Measurements from ENCODE around the gene CFAP68.
"Not testable (repeated sequence)": the region's sequence is repeated elsewhere in the genome, so short reads cannot be mapped to it uniquely, and the experiment has no call there.

The CFAP68 gene

DNA sequence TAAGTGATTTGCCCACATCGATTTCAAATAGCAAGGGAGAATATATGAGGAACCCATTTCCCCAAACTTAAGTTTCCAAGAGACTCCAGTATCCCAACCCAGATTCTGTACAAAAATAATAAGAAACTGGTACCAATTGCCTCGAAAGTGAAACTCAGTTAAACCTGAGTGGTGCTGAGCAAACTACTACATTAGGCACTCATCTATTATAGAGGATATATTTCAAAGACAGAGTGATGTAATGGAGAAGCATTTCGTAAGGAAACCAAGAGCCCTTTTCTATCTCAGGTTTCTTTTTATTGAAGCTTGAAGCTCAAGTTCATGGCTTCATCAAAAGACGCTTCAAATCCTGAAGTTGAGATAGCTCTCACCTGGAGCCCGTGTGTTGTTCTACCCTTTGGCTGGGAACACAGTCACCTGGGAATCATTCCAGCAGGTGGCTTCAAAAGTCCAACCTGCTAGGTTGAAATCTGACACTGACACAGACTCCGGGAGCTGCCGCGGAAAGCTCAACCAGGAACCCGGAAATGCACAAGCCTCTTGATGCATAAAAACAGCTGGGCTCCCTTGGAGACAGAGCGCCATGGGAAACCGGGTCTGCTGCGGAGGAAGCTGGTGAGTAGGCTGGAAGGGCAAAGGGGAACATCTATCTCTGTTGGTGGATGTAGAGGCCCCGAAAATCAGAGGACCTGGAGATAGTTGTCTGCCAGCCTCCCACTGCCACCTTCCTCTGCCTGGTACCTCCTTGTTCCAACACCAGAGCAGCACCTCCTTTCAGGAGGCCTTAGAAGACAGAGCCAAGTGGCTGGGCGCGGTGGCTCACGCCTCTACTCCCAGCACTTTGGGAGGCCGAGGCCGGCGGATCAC lies 39.3 kb downstream of the CFAP68 start, which contains the start of gene C11orf52:
Gene C11orf52 (plus strand): TSS at position 524 of the 867 bp plus-strand sequence. CDS start 60 bp downstream, at position 584.
- DNase-seq, result no peak

DNA sequence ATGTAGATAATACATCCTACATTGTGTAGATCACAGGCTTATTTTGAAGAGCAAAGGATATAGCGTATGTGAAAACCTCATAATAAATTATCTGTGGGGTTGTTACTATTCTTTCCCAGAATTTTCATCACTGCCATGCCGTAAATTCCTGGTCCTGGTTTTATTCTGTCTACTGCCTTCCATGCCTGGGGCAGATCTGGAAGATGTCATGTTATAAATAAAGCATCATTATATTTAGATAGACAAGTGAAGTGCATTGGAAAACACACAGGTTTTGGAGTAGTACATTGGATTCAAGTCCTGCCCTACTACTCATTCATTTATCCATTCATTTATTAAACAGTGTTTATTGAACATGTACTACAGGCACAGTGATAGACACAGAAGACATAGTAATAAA lies 41.6 kb downstream of the CFAP68 start:
- DNase-seq, result no peak

DNA sequence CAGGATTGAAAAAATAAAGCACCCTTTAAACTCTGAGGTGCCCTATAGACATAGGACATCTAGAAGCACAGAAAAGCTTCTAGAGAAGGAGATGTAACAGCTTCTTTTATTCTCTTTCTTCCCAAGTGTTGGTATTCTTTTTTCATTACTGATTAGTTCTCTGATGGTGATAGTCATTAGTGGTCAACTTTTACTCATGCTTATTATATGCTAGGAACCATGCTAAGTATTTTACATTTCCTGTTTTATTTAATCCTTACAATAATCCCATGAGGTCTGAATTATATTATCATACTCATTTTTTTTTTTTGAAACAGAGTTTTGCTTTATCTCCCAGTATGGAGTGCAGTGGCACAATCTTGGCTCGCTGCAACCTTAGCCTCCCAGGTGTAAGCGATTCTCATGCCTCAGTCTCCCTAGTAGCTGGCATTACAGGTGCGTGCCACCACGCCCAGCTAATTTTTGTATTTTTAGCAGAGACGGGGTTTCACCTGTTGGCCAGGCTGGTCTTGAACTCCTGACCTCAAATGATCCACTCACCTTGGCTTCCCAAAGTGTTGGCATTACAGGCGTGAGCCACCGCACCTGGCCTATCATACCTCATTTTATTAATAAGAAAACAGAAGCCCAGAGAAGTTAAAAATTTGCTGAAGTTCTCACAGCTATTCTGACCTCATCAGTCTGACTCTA lies 42.3 kb downstream of the CFAP68 start:
- no peak for DNase-seq

DNA sequence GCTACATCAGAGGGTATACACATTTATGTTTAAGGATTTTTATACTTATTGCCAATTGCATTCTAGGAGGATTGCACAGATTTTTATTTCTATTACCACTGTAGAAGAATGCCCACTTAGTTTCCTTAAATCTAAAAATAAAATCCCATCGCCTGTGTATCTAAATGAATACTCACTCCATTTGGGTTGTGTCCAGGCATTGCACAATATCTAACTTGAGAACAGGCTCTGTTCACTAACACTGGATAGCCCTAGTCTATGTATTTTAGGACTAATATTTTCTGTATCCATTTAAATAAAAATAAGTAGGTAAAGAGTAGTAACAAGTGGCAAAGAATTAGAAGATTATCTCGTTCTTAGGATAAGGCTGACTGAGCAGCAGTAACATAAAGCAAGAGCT lies 43.5 kb downstream of the CFAP68 start:
- no peak for DNase-seq

DNA sequence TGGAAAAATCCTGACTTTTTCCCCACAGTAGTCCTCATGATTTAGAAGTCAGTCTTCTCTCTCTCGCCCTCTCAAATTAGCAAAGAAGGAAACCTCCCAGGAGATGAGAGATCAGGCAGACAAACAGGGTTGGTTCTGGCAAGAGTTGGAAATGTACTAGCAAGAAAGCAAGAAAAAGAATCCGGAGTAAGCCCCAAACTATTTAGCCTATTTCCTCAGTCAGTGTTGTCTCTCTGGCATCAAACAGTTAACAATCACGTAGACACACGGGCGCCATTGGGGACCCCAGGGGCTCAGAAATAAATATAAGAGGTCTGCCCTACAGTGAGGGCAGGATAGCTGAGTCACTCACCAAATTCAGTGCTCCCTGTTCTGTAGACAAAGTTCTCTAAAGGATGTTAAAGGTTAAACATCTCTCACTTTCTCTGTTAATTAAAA lies 44.0 kb downstream of the CFAP68 start:
- no peak for DNase-seq

DNA sequence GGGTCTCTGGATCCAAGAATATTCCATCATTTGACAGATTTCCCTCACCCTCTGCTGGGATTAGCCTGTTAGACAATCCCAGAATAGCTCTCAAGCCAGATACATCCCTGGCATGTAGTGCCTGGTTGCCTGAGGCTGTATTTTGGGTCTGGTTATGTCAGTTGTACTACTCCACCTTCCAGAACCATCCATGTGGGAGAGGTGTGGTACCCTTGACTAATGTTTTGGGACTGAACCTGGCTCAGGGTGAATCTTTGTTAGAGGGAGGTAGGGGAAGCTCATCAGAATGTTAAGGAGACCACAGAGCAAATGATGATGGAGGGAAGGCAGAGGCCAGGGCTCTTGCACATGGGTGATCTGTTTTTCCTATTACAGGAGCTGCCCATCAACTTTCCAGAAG lies 44.6 kb downstream of the CFAP68 start:
- no peak for DNase-seq

DNA sequence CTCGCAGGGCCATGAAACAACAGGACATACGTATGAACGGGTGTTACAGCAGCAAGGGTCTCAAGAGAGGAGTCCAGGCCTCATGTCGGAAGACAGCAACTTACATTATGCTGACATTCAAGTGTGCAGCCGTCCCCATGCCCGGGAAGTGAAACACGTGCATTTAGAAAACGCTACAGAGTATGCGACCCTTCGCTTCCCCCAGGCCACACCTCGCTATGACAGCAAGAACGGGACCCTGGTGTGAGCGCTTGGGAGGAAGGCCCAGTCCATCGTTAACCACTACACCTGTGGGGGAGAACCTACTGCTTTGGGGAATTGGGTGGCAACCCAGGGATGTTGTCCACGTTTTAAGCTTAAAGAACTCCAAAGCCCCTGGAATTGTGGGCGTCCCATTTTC lies 46.6 kb downstream of the CFAP68 start:
- no peak for DNase-seq

DNA sequence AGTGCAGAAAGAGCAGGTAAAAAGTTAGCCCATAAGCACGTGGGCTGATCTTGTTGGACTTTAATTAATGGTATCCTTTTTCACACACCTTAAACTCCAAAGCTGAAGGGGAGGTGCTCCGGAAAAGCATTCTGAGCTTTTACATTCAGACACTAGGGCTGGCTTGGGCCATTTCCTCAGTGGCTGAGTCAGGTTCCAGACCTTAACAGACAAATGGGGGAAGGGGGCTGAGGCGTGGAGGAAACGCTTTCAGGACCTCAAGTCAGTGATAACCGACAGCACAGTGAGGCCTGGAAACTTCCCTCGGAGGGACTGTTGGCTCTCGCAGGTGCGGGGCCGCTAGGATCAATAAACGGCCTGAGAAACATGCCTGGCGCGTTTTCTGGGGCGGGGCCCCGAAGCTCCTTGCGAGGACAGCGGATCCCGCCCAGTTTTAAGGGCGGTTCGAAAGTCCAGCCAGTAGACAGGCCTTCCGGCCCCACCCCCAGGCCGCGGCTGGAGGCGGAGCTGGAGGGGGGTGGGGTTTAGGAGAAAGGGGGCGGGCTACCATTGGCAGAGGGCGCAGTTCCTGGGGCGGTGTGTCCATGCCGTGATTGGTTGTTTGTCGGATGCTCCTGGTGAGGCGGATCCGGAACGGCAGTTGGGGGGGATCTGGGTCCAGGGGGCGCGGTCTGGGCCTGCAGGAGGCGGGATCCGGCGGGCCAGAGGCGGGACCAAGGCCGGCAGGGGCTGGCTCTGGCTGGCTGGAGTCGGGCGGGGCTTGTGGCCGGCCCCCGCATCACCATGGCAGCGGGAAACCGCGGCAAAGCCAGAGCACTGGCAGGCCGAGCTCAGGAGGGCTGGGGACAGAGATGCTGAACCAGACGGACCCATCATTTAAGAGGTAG lies 47.4 kb downstream of the CFAP68 start:
- DNase-seq, result peak; percentile 99

DNA sequence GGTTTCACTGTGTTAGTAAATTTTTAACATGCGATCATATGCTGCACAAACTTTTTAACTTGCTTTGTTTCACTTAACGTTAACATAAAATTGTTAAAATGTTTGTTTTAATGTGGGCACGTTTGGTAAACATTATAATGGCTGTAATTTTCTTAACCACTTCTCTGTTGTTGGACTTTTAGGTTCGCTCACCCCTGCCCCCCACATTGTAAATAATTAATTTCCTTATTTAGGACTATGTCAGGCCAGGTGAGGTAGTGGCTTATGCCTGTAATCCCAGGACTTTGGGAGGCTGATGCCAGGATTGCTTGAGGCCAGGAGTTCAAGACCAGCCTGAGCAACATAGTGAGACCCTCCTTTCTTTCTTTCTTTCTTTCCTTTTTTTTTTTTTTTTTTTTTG lies 51.1 kb downstream of the CFAP68 start:
- DNase-seq, result no peak

DNA sequence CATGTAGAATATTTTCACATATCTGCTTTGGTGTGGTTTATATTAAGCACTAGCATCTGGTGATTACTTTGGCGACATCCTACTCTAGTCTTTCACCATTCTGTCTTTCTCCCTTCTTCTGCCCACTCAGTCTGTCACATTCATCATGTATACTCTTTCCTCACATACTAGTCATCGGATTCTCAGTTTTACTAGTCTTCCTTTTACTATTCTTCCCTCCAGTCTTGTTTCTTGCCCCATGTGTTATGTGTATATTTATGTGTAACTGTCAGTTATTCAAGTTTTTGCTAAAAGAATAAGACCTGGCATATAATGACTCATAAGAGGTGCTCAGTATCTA lies 53.2 kb downstream of the CFAP68 start:
- DNase-seq, result no peak

DNA sequence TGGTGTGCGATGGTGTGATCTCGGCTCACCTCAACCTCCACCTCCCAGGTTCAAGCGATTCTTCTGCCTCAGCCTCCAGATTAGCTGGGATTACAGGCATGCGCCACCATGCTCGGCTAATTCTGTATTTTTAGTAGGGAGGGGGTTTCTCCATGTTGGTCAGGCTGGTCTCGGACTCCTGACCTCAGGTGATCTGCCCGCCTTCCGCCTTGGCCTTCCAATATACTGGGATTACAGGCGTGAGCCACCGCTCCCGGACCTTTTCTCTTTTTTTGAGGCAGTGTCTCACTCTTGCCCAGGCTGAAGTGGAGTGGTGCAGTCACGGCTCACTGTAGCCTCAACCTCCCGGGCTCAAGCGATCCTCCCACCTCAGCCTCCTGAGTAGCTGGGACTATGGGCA lies 53.8 kb downstream of the CFAP68 start:
- not testable (repeated sequence) for DNase-seq

DNA sequence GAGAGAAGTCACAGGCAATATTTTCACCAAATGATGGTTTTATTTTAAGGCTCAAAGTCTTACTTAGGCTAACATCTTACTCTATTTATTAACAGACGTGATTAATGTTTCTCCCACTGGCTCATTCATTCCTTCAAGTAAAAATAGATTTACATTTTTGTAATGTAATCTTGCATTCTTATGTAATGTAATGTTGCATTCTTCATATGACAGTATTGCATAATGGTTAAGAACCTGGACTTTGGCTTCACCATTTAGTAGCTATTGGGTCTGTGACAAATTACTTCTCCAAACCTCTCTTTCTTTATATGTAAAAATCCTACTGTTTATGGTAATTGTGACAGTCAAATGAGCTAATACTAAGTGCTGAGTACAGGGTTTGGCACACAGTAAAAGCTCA lies 54.5 kb downstream of the CFAP68 start:
- DNase-seq, result no peak

DNA sequence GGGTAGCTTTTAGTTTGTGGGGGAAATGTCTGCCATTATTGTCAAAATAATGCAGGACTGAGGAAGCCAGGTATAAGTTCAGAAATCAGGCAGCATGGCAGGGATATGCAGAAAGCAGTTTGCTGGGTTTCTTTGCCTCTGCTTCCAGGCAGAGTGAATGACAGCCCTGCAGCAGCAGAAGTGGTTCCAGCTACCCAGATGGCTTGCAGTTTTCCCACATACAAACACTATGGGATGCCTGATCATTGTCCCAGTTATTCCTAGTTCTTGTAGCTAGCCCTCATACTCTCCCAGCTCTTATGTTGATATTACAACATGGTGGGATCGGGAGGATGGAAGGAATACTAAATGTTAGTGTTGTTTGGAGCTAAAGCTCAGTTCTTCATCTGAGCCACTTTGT lies 55.0 kb downstream of the CFAP68 start:
- DNase-seq, result no peak
